NCI-H1417 (cell line): ENCODE results near the gene SMIM41.

Experiments
- DNase-seq, 3 experiments: peaks; one replicate each; lab custom pipeline; 2025; lab: John Stamatoyannopoulos, UW

SMIM41 gene

DNA sequence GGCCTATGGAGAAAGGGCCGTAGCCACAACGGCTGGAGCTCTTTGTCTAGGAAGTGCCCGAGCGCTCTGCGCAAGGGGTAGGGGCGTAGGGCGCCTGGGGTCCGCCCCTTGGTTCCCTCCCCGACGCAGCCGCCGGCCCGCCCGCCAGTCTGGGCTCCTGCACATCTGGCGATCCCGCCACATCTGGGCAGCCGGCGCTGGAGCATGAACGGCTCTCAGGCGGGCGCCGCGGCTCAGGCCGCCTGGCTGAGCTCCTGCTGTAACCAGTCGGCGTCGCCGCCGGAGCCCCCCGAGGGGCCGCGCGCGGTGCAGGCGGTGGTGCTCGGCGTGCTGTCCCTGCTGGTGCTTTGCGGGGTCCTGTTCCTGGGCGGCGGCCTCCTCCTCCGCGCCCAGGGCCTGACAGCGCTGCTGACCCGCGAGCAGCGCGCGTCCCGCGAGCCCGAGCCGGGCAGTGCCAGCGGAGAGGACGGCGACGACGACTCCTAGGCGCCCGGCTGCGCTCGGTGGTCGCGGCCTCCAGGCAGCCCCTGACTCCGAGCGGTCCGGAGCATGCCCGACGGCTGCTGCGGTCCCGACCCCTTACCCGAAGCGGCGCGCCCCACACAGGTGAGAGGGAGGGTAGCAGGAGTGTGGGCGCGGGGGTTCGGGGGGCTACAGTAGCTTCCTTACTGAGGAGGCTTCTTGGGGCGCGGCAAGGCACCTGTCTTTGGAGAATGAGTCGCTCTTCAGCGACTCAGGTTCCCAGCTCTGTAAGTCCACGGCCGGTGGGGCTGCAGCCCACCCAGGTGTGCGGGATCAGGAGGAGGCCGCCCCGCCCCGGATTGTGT is at the start of gene SMIM41:
Gene SMIM41 (plus strand): TSS at position 129 of the 827 bp plus-strand sequence. CDS start 76 bp downstream, at position 205.
- DNase-seq, result no peak

GRCh38 chr12:52032446-52032803 is 47.1 kb upstream of the SMIM41 start:
- DNase-seq, result peak in 2 of 3 experiments; percentile 16 to 76

DNA sequence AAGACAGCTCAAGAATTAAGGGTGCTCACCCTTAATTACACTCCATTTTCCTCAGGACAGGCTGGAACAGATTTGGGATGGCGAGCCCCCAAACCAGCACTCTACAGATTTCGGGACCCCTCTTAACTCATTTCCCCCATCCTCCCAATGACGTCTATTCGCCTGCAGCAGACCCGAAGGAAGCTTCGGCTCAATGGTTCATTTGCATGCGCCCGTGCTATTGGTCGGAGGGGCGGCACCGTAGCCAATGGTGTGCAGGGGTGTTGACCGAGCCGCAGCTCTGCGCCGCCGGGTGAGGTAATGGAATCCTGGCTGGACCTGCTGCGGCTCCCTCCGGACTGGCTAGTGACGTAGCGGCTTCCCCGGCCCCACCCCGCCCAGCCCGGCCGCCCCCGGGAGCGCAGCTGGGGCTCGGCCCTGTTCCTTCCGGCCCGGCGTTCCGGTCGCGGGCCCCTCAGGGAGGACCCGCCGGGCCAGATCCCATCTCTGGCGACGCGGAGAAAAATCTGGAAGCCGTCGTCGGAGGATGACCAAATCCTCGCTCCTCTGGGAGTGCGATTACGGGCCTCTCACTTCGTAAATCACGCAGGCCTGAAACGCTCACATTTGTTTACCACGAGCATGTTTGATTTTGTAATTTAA is 46.6 kb upstream of the SMIM41 start:
- peak; percentile 94 to 98 (median 96) for DNase-seq

- DNase-seq, result no peak
Observed at GRCh38 chr12:52033446-52034140, 45.9 kb upstream of the SMIM41 start.

- no peak for DNase-seq
Observed at GRCh38 chr12:52035190-52035589, 44.3 kb upstream of the SMIM41 start.

GRCh38 chr12:52035926-52036325 is 43.6 kb upstream of the SMIM41 start:
- DNase-seq, result no peak

DNA sequence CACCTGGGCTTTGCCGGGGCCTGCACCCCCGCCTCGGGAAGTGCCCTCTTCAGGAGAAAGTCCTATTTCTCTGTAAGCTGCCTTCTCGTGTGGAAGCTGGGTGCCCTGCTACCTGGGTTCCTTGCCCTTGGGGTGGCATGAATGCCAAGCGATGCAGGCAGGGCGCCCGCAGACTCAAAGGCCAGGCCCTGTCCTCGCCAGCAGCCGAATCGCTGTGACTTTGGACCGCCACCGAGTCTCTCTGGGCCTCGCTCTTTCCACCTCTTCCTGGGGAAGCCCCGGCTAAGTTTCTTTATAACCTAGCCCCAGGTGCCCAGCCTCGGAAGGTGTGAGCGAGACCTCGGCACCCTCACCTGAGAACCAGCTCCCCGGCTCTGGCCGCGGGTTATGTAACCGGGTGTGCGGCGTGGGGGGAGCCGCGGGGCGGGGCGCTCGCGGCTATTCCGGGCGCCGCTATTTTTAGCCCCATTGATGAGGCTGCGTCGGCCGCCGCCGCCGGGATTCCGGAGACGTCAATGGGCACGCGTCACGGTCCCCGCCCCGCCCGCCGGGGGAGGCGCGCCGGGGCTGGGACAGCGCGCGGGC is 42.8 kb upstream of the SMIM41 start:
- DNase-seq, result peak; percentile 80 to 84 (median 84)

GRCh38 chr12:52037248-52037861 is 42.1 kb upstream of the SMIM41 start:
- DNase-seq, result peak; percentile 14 to 68 (median 63)

- no peak for DNase-seq
Observed at GRCh38 chr12:52038447-52038846, 41.1 kb upstream of the SMIM41 start.

- DNase-seq, result no peak
Observed at GRCh38 chr12:52041035-52041434, 38.5 kb upstream of the SMIM41 start.

- DNase-seq, result no peak
Observed at GRCh38 chr12:52041695-52042123, 37.8 kb upstream of the SMIM41 start.

DNA sequence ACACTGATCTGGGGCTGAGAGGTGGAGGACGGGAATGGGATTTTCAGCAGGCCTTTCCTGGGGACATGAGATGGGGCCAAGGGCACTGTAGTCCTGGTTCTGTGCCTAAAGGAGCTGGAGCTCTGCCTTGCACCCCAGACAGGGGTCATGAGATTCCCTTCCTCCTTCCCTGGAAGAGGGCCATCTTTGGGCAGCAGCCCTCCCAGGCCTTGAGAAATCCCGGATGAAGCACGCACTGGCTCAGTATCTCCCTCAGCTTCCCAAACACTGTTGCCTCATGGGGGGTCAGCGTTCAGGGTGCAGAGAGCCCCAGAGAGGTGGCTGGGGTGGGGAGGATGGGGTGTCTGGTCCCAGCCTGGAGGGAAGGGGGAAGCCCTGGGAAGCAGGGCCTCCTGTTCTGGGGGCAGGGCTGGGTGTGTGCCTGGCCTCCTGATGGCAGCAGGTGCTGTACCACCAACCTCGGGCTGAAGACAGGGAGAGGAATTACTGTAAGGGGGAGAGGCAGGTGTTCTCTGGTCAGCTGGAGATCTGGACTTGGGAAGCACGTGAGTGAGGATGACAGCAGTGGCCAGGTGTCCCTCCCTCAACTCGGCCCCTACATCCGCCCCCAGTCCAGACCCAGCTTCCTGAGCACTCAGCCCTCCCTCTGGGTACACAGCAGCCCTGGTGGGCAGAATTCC is 36.7 kb upstream of the SMIM41 start:
- DNase-seq, result peak in 2 of 3 experiments; percentile 48 to 84

- DNase-seq, result no peak
Observed at GRCh38 chr12:52043386-52044212, 35.9 kb upstream of the SMIM41 start.

GRCh38 chr12:52044292-52044983 is 35.1 kb upstream of the SMIM41 start:
- DNase-seq, result no peak

GRCh38 chr12:52045794-52046199 is 33.7 kb upstream of the SMIM41 start:
- no peak for DNase-seq

GRCh38 chr12:52046859-52047258 is 32.6 kb upstream of the SMIM41 start:
- DNase-seq, result no peak

GRCh38 chr12:52049286-52049685 is 30.2 kb upstream of the SMIM41 start:
- no peak for DNase-seq

DNA sequence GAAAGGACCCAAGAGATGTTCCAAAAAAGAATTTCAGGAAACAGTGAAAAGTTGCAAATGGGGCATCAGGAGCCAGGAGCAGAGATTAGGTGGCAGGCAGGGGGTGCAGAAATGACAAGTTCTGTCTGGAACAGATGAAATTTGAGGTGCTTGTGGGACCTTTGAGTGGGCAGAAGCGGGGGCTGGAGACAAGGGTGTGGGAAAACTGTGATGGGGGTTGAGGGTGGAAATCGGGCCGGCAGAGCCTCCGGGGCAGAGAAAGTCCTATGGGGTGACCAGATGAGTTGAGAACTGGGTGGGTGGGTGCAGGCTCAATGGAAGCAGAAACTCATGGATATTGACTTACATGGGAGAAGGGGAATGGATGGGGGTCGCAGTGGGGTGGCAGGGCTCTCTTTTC is 29.8 kb upstream of the SMIM41 start:
- no peak for DNase-seq

DNA sequence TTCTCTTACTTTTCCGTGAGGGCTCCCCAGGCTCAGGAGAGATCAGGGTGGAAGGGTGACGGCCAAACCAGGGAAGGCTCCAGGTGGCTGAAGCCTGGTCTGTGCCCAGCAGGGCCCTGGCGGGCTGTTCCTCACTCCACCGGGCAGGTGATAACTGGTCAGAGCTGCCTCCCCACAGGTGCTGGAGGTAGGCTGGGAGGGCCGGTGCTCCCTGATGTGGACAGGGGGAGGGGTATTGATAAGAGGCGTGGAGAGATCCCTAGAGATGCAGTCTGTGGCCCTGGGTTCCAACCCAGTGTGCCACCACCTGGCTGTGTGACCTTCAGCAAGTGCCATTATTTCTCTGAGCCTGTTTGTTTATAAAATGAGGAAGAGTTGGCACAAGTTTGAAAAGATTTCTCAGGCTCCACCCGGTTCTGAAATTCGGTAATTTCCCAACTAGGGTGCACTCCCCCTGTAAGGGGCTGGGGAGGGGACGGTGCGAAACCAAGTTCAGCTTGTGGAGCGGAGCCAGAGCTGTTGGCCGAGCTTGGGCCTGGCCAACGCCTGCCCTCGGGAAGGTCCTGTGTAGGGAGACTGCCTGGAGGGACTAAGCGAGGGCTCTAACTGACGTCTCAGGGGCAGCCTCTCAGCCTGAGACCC is 29.3 kb upstream of the SMIM41 start:
- DNase-seq, result peak in 2 of 3 experiments; percentile 54 to 66
